IMR-90 (cell line): ENCODE measurements around the gene SLC43A2. TPM values are rescaled to one million over a fixed set of nuclear protein-coding genes. Genes with fewer than 3 reads are reported as not detected.

Experiments used
- ATAC-seq: fragments of 200-7000 bp; cut with Tn5 transposase; 2 replicates; pipeline ENCODE4 v1.9.1; 2020; ENCODE audit warnings: low read depth, mild to moderate bottlenecking, moderate library complexity
- BruUV-seq: library from RNA; stranded (reverse); fragments of 400-500 nt; replicated peaks from 2 replicates; lab custom pipeline; 2021; lab: Mats Ljungman, UMichigan
- CTCF ChIA-PET: fragments of 300-600 bp; formaldehyde crosslinking; extraction: SDS; loops from one replicate; lab custom pipeline; 2021; ENCODE audit warnings: antibody characterized with exemption; lab: Yijun Ruan, JAX
- POLR2A ChIA-PET: fragments of 300-600 bp; sonication (Branson Sonifier 250); formaldehyde crosslinking; loops from one replicate; lab custom pipeline; 2022; ENCODE audit warnings: antibody characterized with exemption; ENCODE audit not compliant: unreplicated experiment; lab: Charles Lee
- DNase-seq: peaks from one replicate; pipeline ENCODE4 v3.0.0; 2013
- H2AFZ ChIP-seq: replicated peaks from 2 replicates; pipeline ENCODE3; 2013; ENCODE audit warnings: low read length, mild to moderate bottlenecking; ENCODE audit not compliant: poor library complexity
- H2AK5ac ChIP-seq: 2 replicates; pipeline ENCODE4 v1.6.1; 2013; ENCODE audit warnings: low read depth, low read length, inconsistent platforms
- H2AK9ac ChIP-seq: replicated peaks from 2 replicates; pipeline ENCODE3; 2013; ENCODE audit warnings: mild to moderate bottlenecking, low read depth, low read length, moderate library complexity; ENCODE audit not compliant: poor library complexity
- H2BK120ac ChIP-seq: 2 replicates; pipeline ENCODE4 v1.6.1; 2013; ENCODE audit warnings: low read depth, low read length, inconsistent platforms
- H2BK15ac ChIP-seq: 3 replicates; pipeline ENCODE4 v1.6.1; 2013; ENCODE audit warnings: low read depth, low read length, inconsistent platforms
- H2BK20ac ChIP-seq: 2 replicates; pipeline ENCODE4 v1.6.1; 2013; ENCODE audit warnings: low read depth, mild to moderate bottlenecking, inconsistent platforms, low read length, moderate library complexity
- H2BK5ac ChIP-seq: 2 replicates; pipeline ENCODE4 v1.6.1; 2013; ENCODE audit warnings: mild to moderate bottlenecking, low read depth, low read length, inconsistent platforms; ENCODE audit not compliant: poor library complexity, severe bottlenecking
- H3K14ac ChIP-seq: replicated peaks from 2 replicates; pipeline ENCODE4 v1.6.1; 2013; ENCODE audit warnings: low read depth, low read length, inconsistent platforms
- H3K18ac ChIP-seq: 2 replicates; pipeline ENCODE4 v1.6.1; 2013; ENCODE audit warnings: low read depth, low read length, control low read depth
- H3K23ac ChIP-seq: 2 replicates; pipeline ENCODE4 v1.6.1; 2013; ENCODE audit warnings: low read depth, low read length, inconsistent platforms
- H3K27ac ChIP-seq: 2 replicates; pipeline ENCODE4 v1.5.1; 2013; ENCODE audit warnings: mild to moderate bottlenecking, control low read depth, low read length; ENCODE audit not compliant: insufficient read depth
- H3K27me3 ChIP-seq: 2 replicates; pipeline ENCODE4 v1.6.1; 2013; ENCODE audit warnings: low read length; ENCODE audit not compliant: control insufficient read depth, insufficient read depth
- H3K36me3 ChIP-seq: 2 replicates; pipeline ENCODE4 v1.6.1; 2013; ENCODE audit warnings: low read length, mixed read lengths; ENCODE audit not compliant: control insufficient read depth, insufficient read depth
- H3K4ac ChIP-seq: 2 replicates; pipeline ENCODE4 v1.6.1; 2013; ENCODE audit warnings: low read depth, low read length, inconsistent platforms
- H3K4me1 ChIP-seq: 2 replicates; pipeline ENCODE4 v1.6.1; 2013; ENCODE audit warnings: low read length, mixed read lengths; ENCODE audit not compliant: control insufficient read depth, insufficient read depth
- H3K4me2 ChIP-seq: 2 replicates; pipeline ENCODE4 v1.6.1; 2013; ENCODE audit warnings: low read depth, mild to moderate bottlenecking, control low read depth, low read length, moderate library complexity
- H3K4me3 ChIP-seq: 2 replicates; pipeline ENCODE4 v1.5.1; 2013; ENCODE audit warnings: low read depth, mild to moderate bottlenecking, control low read depth, low read length, moderate library complexity; ENCODE audit not compliant: insufficient read depth
- H3K56ac ChIP-seq: 2 replicates; pipeline ENCODE4 v1.6.1; 2013; ENCODE audit warnings: low read length, inconsistent platforms; ENCODE audit not compliant: insufficient read depth; ENCODE audit errors: extremely low read depth
- H3K79me1 ChIP-seq, 2 experiments: 2 replicates each; pipeline ENCODE4 v1.6.1; 2013; ENCODE audit warnings: low read length in 2 of 2, inconsistent platforms in 1 of 2, low read depth in 1 of 2
- H3K9ac ChIP-seq: 2 replicates; pipeline ENCODE4 v1.6.1; 2013; ENCODE audit warnings: low read depth, low read length, control low read depth
- H3K9me1 ChIP-seq: 2 replicates; pipeline ENCODE4 v1.6.1; 2013; ENCODE audit warnings: low read length, inconsistent platforms; ENCODE audit not compliant: insufficient read depth
- H3K9me3 ChIP-seq: 2 replicates; pipeline ENCODE4 v1.6.1; 2013; ENCODE audit warnings: low read length; ENCODE audit not compliant: control insufficient read depth, insufficient read depth
- H4K20me1 ChIP-seq: 2 replicates; pipeline ENCODE4 v1.6.1; 2013; ENCODE audit warnings: low read length, inconsistent platforms; ENCODE audit not compliant: insufficient read depth
- H4K5ac ChIP-seq: 2 replicates; pipeline ENCODE4 v1.6.1; 2013; ENCODE audit warnings: mild to moderate bottlenecking, low read depth, low read length, control low read depth
- H4K8ac ChIP-seq, 2 experiments: 2 replicates each; pipeline ENCODE4 v1.6.1; 2013; ENCODE audit warnings: low read depth in 2 of 2, low read length in 2 of 2, control low read depth in 1 of 2, inconsistent platforms in 1 of 2
- H4K91ac ChIP-seq: 2 replicates; pipeline ENCODE4 v1.6.1; 2013; ENCODE audit warnings: low read depth, low read length, inconsistent platforms; ENCODE audit not compliant: insufficient read depth
- NFE2L2 ChIP-seq: fragments of 150-350 bp; IDR thresholded peaks from 2 replicates; pipeline ENCODE4 v1.6.1; 2016; ENCODE audit warnings: low read depth, mild to moderate bottlenecking, low read length
- RFX5 ChIP-seq: IDR thresholded peaks from 2 replicates; pipeline ENCODE4 v1.8.0; 2012; ENCODE audit warnings: low read depth, mild to moderate bottlenecking, low read length, moderate library complexity
- WGBS, 2 experiments: methylation state at CpG; one replicate each; pipeline versions ENCODE4 v1.1.5 to v1.1.7; 2013; ENCODE audit warnings: missing lambda C conversion rate in 2 of 2; ENCODE audit not compliant: insufficient read length in 1 of 2; ENCODE audit errors: extremely low coverage in 2 of 2; 5-methylcytosine and 5-hydroxymethylcytosine counted together
- dilution Hi-C: fragments of 300-500 bp; cut with HindIII; formaldehyde crosslinking; loops from one replicate; pipeline ENCODE4 v1.14.3; 2018; ENCODE audit warnings: low sequenced_read_pairs; ENCODE audit not compliant: unreplicated experiment
- in situ Hi-C: fragments of 300-500 bp; cut with MboI; formaldehyde crosslinking; loops from 3 replicates; pipeline ENCODE4 v1.14.3; 2019; ENCODE audit warnings: low sequenced_read_pairs, inconsistent platforms, mixed read lengths
- intact Hi-C: fragments of 100-400 bp; cut with micrococcal nuclease; formaldehyde crosslinking; loops from 2 replicates; pipeline ENCODE4 v1.10.0; 2022
- polyA plus RNA-seq, 3 experiments: library from polyadenylated mRNA; depleted of rRNA; stranded (reverse); fragments of >200 nt; gene quantifications; 2 replicates each; pipeline ENCODE4 v1.2.3, GENCODE V29; 2012; ENCODE audit warnings: low replicate concordance in 1 of 3
- total RNA-seq: library from RNA; depleted of rRNA; stranded (reverse); fragments of >200 nt; gene quantifications from 2 replicates; pipeline ENCODE4 v1.2.3, GENCODE V29; 2012
- TF ChIP-seq, protein P1 (sequence below): fragments of 150-350 bp; IDR thresholded peaks from 2 replicates; pipeline ENCODE4 v1.6.1; 2017; ENCODE audit warnings: mild to moderate bottlenecking, antibody characterized with exemption, low read length, low read depth

Gene SLC43A2
- total and polyA plus RNA-seq, 2 of the 4 experiments (the other 2 are of a cell fraction), result 3.8 to 9.0 TPM

DNA sequence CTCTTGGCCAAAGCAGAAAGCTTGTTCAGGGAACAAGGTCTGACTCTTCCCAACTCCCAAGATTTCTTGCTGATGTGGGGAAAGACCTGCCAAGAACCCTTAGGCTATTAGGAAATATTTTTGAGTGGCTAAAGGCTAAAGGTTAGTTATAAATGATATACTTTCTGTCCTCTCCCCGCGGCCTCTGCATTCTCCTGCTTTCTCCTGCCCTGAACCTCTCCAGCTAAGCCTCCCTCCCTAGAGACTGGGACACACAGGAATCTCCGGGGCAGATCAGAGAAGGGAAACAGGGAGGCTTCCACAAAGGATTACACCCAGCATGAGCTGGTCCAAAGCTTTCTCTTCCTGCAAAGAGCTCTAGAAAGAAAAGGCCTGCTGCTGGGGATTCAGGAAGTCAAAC is 2.3 kb downstream of the SLC43A2 start:
- Histone ChIP-seq H3K36me3 (no peaks in the 10 kb centered on the region), H3K9ac (no peak overlapping the region), H3K27ac (no peak overlapping the region), H3K18ac (no peak overlapping the region), H2BK120ac (no peak overlapping the region), H2BK20ac (no peak overlapping the region), H3K14ac (no peak overlapping the region), H4K8ac (no peak overlapping the region), H3K23ac (no peak overlapping the region), H4K20me1 (no peaks in the 10 kb centered on the region), H4K91ac (no peak overlapping the region), H3K4me1 (peaks cover 5% of the 10 kb centered on the region), H3K4ac (no peak overlapping the region), H2BK5ac (no peak overlapping the region), H3K9me1 (no peaks in the 10 kb centered on the region), H3K27me3 (peaks cover 9% of the 10 kb centered on the region; the same call in 1 of the 2 replicates), H3K79me1 (no peaks in the 10 kb centered on the region), H2BK15ac (no peak overlapping the region), H2AFZ (peak overlapping the region; percentile 23), H3K4me3 (no peak overlapping the region), H3K9me3 (no peaks in the 10 kb centered on the region), H2AK9ac (peak overlapping the region; percentile 47), H3K56ac (no peak overlapping the region), H2AK5ac (no peak overlapping the region), H3K4me2 (no peak overlapping the region), H4K5ac (no peak overlapping the region)
- WGBS, 2 experiments, result no CpG with 5 or more reads among the region's 3 CpGs
- intact Hi-C loops, result loop anchor here (5.0 kb wide), 1 partner anchor 34 kb away; no protein-coding TSS in a partner anchor
- CTCF ChIA-PET, result interaction anchor here (1.3 to 1.6 kb wide), 2 partner anchors 49 to 53 kb away, joined by 3 to 6 read pairs; no protein-coding TSS in a partner anchor
- TF ChIP-seq, protein P1, sequence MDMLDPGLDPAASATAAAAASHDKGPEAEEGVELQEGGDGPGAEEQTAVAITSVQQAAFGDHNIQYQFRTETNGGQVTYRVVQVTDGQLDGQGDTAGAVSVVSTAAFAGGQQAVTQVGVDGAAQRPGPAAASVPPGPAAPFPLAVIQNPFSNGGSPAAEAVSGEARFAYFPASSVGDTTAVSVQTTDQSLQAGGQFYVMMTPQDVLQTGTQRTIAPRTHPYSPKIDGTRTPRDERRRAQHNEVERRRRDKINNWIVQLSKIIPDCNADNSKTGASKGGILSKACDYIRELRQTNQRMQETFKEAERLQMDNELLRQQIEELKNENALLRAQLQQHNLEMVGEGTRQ, result no peak
- TF ChIP-seq NFE2L2 (no peak), RFX5 (no peak)
- no peak for ATAC-seq
- dilution Hi-C loops, result no loop called here
- POLR2A ChIA-PET, result no interaction called here
- in situ Hi-C loops, result no loop called here
- DNase-seq, result no peak
- no TSS peak for BruUV-seq
